CD14-positive monocyte (primary cell): Measurements from ENCODE around the gene MTNR1B. TPM values are rescaled to one million over a fixed set of nuclear protein-coding genes. Genes with fewer than 3 reads are reported as not detected.

Experiments used
- DNase-seq, 3 donors: peaks; one replicate each; pipeline ENCODE4 v3.0.0-alpha.2; 2011 to 2022
- H2AFZ ChIP-seq: 2 replicates; pipeline ENCODE4 v1.6.0; 2012; ENCODE audit warnings: mild to moderate bottlenecking, low read depth, low read length, inconsistent platforms; ENCODE audit not compliant: insufficient read depth, poor library complexity, severe bottlenecking
- H3K27ac ChIP-seq, 2 donors: 1 replicate in 1 of 2; 2 replicates in 1 of 2; pipeline ENCODE4 v1.5.1; 2012 to 2013; ENCODE audit warnings: low read length in 2 of 2, control low read depth in 1 of 2, inconsistent platforms in 1 of 2, low read depth in 1 of 2, mild to moderate bottlenecking in 1 of 2
- H3K27me3 ChIP-seq, 2 donors: one replicate each; pipeline versions ENCODE4 v1.6.0 to v1.6.1; 2011 to 2013; ENCODE audit warnings: low read length in 2 of 2; ENCODE audit not compliant: control insufficient read depth in 2 of 2, insufficient read depth in 2 of 2
- H3K36me3 ChIP-seq, 2 donors: replicated peaks in 1 of 2; 1 replicate in 1 of 2; 2 replicates in 1 of 2; pipeline versions ENCODE4 v1.5.1 to v1.6.1; 2012 to 2013; ENCODE audit warnings: low read length in 2 of 2, control low read depth in 1 of 2, inconsistent platforms in 1 of 2, mild to moderate bottlenecking in 1 of 2; ENCODE audit not compliant: insufficient read depth in 2 of 2, control insufficient read depth in 1 of 2
- H3K4me1 ChIP-seq, 2 donors: 1 replicate in 1 of 2; 2 replicates in 1 of 2; pipeline versions ENCODE4 v1.5.1 to v1.6.1; 2012 to 2013; ENCODE audit warnings: low read length in 2 of 2, control low read depth in 1 of 2, inconsistent platforms in 1 of 2, mild to moderate bottlenecking in 1 of 2, moderate library complexity in 1 of 2; ENCODE audit not compliant: insufficient read depth in 2 of 2, control insufficient read depth in 1 of 2
- H3K4me2 ChIP-seq: replicated peaks from 2 replicates; pipeline ENCODE3; 2012; ENCODE audit warnings: low read length, moderate library complexity, mild to moderate bottlenecking; ENCODE audit not compliant: poor library complexity, severe bottlenecking; ENCODE audit errors: extremely low read depth
- H3K4me3 ChIP-seq, 3 experiments: fragments of 200-600 bp in 1 of 3; sonication (generic) in 1 of 3; replicated peaks in 1 of 3; 1 replicate in 2 of 3; 2 replicates in 1 of 3; pipeline ENCODE4 v1.5.1; 2011 to 2013; ENCODE audit warnings: low read length in 3 of 3, mild to moderate bottlenecking in 3 of 3, control low read depth in 2 of 3, low read depth in 2 of 3, inconsistent platforms in 1 of 3, moderate library complexity in 1 of 3
- H3K79me2 ChIP-seq: 2 replicates; pipeline ENCODE4 v1.6.0; 2012; ENCODE audit warnings: mild to moderate bottlenecking, control low read depth, inconsistent platforms, low read length, moderate library complexity; ENCODE audit not compliant: insufficient read depth
- H3K9ac ChIP-seq: 2 replicates; pipeline ENCODE4 v1.6.0; 2017; ENCODE audit warnings: low read length, mild to moderate bottlenecking; ENCODE audit not compliant: insufficient read depth, poor library complexity, severe bottlenecking
- H3K9me3 ChIP-seq, 2 donors: replicated peaks in 1 of 2; 1 replicate in 1 of 2; 2 replicates in 1 of 2; pipeline versions ENCODE4 v1.5.1 to v1.6.1; 2012 to 2013; ENCODE audit warnings: low read length in 2 of 2, control low read depth in 1 of 2; ENCODE audit not compliant: control insufficient read depth in 1 of 2, insufficient read depth in 1 of 2
- H4K20me1 ChIP-seq: 2 replicates; pipeline ENCODE4 v1.6.0; 2012; ENCODE audit warnings: mild to moderate bottlenecking, low read length, control low read depth, moderate library complexity; ENCODE audit not compliant: insufficient read depth
- H3K27ac Mint-ChIP-seq, 7 donors: one replicate each; pipeline ENCODE4 v1.8.0; 2020; ENCODE audit warnings: mild to moderate bottlenecking in 7 of 7, mixed read lengths in 7 of 7, moderate library complexity in 6 of 7, inconsistent platforms in 2 of 7
- H3K27me3 Mint-ChIP-seq, 3 donors: one replicate each; pipeline ENCODE4 v1.8.0; 2021 to 2022; ENCODE audit warnings: low read depth in 3 of 3, mild to moderate bottlenecking in 3 of 3, mixed read lengths in 3 of 3, moderate library complexity in 3 of 3, inconsistent platforms in 1 of 3
- H3K36me3 Mint-ChIP-seq, 2 donors: one replicate each; pipeline ENCODE4 v1.8.0; 2020; ENCODE audit warnings: mixed read lengths in 2 of 2, inconsistent platforms in 1 of 2, mild to moderate bottlenecking in 1 of 2
- H3K4me1 Mint-ChIP-seq: one replicate; pipeline ENCODE4 v1.8.0; 2020; ENCODE audit warnings: mild to moderate bottlenecking, mixed read lengths
- H3K4me3 Mint-ChIP-seq, 2 donors: one replicate each; pipeline ENCODE4 v1.8.0; 2020; ENCODE audit warnings: mild to moderate bottlenecking in 2 of 2, mixed read lengths in 2 of 2, moderate library complexity in 1 of 2
- H3K9me3 Mint-ChIP-seq, 7 donors: one replicate each; pipeline ENCODE4 v1.8.0; 2020 to 2022; ENCODE audit warnings: mixed read lengths in 7 of 7, mild to moderate bottlenecking in 6 of 7, moderate library complexity in 6 of 7, inconsistent platforms in 2 of 7
- WGBS: methylation state at CpG from one replicate; pipeline ENCODE4 v1.1.5; 2013; ENCODE audit warnings: missing lambda C conversion rate; ENCODE audit not compliant: insufficient coverage; 5-methylcytosine and 5-hydroxymethylcytosine counted together
- intact Hi-C, 2 donors: fragments of 100-400 bp; cut with micrococcal nuclease; formaldehyde crosslinking; loops; one replicate each; pipeline versions ENCODE4 v1.15.0 to v1.15.1; 2023
- polyA plus RNA-seq, 3 donors: library from polyadenylated mRNA; depleted of rRNA in 1 of 3; unstranded in 2 of 3; stranded (reverse) in 1 of 3; fragments of 300-500 nt in 2 of 3; fragments of >200 nt in 1 of 3; fragmentation: Illumina TruSeq in 2 of 3; gene quantifications; 1 replicate in 2 of 3; 2 replicates in 1 of 3; pipeline ENCODE4 v1.2.3, GENCODE V29; 2012 to 2021
- TF ChIP-seq, protein P1 (sequence below): fragments of 200-600 bp; IDR thresholded peaks from one replicate; pipeline ENCODE4 v1.8.0; 2022; ENCODE audit warnings: antibody characterized with exemption, mild to moderate bottlenecking

Gene MTNR1B
- polyA plus RNA-seq, 3 donors, result not detected

DNA sequence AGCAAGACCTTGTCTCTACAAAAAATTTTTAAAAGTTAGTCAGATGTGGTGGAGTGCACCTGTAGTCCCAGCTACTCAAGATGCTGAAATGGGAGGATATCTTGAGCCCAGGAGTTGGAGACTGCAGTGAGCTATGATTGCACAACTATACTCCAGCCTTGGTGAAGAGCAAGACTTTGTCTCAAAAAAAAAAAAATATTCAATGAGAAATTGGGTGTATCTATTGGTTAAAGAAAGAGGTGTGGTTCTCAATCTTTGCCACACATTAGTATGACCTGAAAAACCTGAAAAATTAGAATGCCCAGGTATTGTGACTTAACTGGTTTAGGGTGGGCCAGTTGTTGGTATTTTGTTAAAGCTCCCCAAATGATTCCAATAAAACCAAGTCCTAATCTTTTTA lies 32.4 kb downstream of the MTNR1B start:
- H3K27ac Mint-ChIP-seq, result no peak overlapping the region
- Histone ChIP-seq H3K4me2 (no peak overlapping the region), H3K79me2 (no peaks in the 10 kb centered on the region), H3K4me3 (no peak overlapping the region), H3K9ac (no peak overlapping the region), H3K4me1 (no peaks in the 10 kb centered on the region), H3K27ac (no peak overlapping the region), H3K9me3 (peaks cover 0 to 6% of the 10 kb centered on the region in 2 donors), H4K20me1 (no peaks in the 10 kb centered on the region), H3K36me3 (no peaks in the 10 kb centered on the region), H3K27me3 (no peaks in the 10 kb centered on the region), H2AFZ (no peak overlapping the region)
- no peaks in the 10 kb centered on the region for H3K4me1 Mint-ChIP-seq
- H3K4me3 Mint-ChIP-seq, result no peak overlapping the region
- H3K27me3 Mint-ChIP-seq, result peaks cover 0 to 2% (median 0%) of the 10 kb centered on the region in 3 donors
- H3K36me3 Mint-ChIP-seq, result no peaks in the 10 kb centered on the region
- no peak for DNase-seq
- TF ChIP-seq, protein P1, sequence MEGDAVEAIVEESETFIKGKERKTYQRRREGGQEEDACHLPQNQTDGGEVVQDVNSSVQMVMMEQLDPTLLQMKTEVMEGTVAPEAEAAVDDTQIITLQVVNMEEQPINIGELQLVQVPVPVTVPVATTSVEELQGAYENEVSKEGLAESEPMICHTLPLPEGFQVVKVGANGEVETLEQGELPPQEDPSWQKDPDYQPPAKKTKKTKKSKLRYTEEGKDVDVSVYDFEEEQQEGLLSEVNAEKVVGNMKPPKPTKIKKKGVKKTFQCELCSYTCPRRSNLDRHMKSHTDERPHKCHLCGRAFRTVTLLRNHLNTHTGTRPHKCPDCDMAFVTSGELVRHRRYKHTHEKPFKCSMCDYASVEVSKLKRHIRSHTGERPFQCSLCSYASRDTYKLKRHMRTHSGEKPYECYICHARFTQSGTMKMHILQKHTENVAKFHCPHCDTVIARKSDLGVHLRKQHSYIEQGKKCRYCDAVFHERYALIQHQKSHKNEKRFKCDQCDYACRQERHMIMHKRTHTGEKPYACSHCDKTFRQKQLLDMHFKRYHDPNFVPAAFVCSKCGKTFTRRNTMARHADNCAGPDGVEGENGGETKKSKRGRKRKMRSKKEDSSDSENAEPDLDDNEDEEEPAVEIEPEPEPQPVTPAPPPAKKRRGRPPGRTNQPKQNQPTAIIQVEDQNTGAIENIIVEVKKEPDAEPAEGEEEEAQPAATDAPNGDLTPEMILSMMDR, result no peak
- intact Hi-C loops, result no loop called here
- peaks cover 3 to 16% (median 6%) of the 10 kb centered on the region in 7 donors for H3K9me3 Mint-ChIP-seq

DNA sequence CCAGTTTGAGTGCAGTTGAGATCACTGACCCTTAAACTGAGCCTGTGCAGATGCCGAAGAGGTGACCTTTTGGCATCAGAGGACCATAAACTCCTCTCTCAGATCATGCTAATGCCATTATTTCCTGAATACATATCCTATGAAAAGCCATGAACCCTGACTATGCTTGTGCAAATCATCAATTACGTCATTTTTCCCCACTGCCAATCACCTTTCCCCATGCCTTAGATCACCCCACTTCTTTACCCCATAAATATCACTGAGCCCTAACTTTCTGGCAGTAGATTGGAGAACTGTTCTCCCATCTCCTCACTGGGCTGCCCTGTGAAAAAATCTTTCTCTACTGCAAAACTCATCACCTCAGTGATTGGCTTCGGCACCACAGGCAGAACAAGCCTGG lies 32.9 kb downstream of the MTNR1B start:
- DNase-seq, result no peak
- Histone ChIP-seq H3K9ac (no peak overlapping the region), H3K4me2 (no peak overlapping the region), H3K27ac (no peak overlapping the region), H3K36me3 (no peaks in the 10 kb centered on the region), H3K4me1 (no peaks in the 10 kb centered on the region), H3K9me3 (peaks cover under 1 to 6% of the 10 kb centered on the region in 2 donors), H3K79me2 (no peaks in the 10 kb centered on the region), H2AFZ (no peak overlapping the region), H3K27me3 (no peaks in the 10 kb centered on the region), H4K20me1 (no peaks in the 10 kb centered on the region), H3K4me3 (no peak overlapping the region)
- no peak overlapping the region for H3K4me3 Mint-ChIP-seq
- H3K9me3 Mint-ChIP-seq, result peaks cover 3 to 16% (median 5%) of the 10 kb centered on the region in 7 donors
- H3K36me3 Mint-ChIP-seq, result no peaks in the 10 kb centered on the region
- no peaks in the 10 kb centered on the region for H3K4me1 Mint-ChIP-seq
- no peak overlapping the region for H3K27ac Mint-ChIP-seq
- TF ChIP-seq, protein P1, result no peak
- WGBS, result 82% methylated on average over 3 of the region's 3 CpGs
- H3K27me3 Mint-ChIP-seq, result peaks cover 0 to 2% (median 0%) of the 10 kb centered on the region in 3 donors
- intact Hi-C loops, result no loop called here
